GM19035 (cell line): Measurements from ENCODE around the gene LAIR1.

Source experiments
- ATAC-seq: cut with Tn5 transposase; IDR thresholded peaks from one replicate; pipeline ENCODE4 v1.9.1; 2021; ENCODE audit not compliant: unreplicated experiment

LAIR1 gene

GRCh38 chr19:54319049-54319448 lies 45.7 kb downstream of the LAIR1 start:
- ATAC-seq, result no peak

GRCh38 chr19:54317965-54318240 lies 46.8 kb downstream of the LAIR1 start:
- ATAC-seq, result no peak

- no peak for ATAC-seq
Observed at GRCh38 chr19:54317108-54317964, 47.4 kb downstream of the LAIR1 start.

- ATAC-seq, result no peak
Observed at GRCh38 chr19:54316746-54317107, 48.0 kb downstream of the LAIR1 start.

- no peak for ATAC-seq
Observed at GRCh38 chr19:54315956-54316355, 48.8 kb downstream of the LAIR1 start.

- ATAC-seq, result no peak
Observed at GRCh38 chr19:54312436-54313377, 52.0 kb downstream of the LAIR1 start, which contains the start of gene LILRA5. LILRA5 (minus strand) TSS chr19:54313166; CDS start chr19:54313019, 147 bp downstream.

DNA sequence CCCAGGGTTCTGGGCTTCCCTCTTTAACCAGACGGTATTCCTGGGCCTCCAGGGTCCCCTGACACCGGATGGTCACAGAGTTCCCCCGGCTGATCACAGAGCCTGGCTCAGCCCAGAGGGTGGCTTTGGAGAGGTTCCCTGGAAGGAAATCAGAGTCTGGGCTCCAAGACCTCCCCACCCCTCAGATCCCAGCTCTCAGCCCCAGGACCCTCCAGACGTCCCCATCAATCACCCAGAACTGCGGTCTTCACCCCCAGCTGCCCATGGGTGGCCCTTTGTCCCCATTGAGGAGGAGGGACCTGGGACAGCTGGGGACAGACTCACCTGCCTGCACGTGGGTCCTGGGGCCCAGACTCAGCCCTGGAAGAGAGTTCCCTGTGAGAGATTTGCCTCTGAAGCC lies 52.7 kb downstream of the LAIR1 start:
- ATAC-seq, result no peak

GRCh38 chr19:54311486-54311885 lies 53.2 kb downstream of the LAIR1 start:
- ATAC-seq, result no peak

GRCh38 chr19:54310543-54310942 lies 54.2 kb downstream of the LAIR1 start:
- ATAC-seq, result no peak

GRCh38 chr19:54309811-54310210 lies 54.9 kb downstream of the LAIR1 start:
- no peak for ATAC-seq

DNA sequence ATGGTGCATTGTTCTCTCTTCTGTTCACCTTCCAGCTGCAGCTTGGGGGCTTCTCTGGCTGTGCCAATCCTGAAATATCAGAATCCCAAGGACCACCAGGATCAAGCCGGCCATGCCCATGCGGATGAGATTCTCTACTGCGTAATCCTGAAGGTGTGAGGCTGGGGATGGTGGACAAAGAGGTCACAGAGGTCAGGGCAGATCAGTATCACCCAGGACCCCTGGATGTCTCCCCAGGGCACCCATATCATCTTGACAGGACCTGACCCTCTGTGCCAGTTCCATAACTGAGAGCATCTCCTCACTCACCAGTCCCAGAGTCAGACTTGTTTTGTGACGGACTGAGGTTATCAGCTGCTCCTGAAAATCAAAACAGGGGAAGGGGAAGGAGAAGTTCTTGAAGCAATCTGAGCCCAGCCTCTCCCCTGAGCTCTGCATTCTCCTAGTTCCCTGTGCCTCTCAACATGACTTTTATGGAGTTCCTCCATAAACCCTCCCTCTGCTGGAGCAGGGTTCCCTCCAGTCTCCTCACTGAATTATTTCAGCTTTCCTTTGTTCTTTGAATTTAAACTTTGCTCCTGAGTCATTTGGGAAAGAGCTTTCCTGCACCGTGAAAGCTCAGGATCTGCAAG lies 57.2 kb downstream of the LAIR1 start:
- no peak for ATAC-seq

DNA sequence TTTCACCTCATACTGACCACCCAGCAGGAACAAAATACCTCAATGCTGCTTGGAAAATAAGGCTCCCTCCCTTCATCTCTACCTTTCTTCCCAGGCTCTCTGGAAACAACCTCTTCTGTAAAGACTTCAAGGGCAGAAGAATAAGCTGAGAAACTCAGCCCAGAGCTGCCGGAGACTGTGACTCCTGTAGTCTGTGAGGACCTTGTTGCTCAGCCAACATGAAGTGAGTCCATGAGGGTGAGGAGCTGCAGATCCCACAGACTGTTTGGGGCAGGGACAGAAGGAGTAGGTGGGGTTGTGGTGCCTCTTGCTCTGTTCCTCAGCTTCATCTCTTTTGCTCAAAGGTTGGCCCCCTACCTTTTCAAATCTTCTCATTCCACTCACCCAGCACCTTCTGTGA lies 59.6 kb downstream of the LAIR1 start:
- ATAC-seq, result no peak

DNA sequence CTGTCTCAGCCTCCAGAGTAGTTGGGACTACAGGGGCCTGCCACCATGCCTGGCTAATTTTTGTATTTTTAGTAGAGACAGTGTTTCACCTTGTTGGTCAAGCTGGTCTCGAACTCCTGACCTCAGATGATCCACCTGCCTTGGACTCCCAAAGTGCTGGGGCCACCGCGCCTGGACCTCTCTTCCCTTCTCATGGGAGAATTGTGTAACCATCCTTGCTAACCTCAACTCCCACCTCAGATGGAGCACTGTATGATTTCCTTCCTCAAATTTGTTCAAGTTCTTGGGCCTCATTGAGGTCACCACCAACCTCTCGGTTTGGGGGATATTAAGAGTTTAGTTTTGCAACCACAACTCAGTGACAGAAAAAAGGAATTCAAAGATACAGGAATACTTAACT lies 62.5 kb downstream of the LAIR1 start:
- no peak for ATAC-seq
